ENCODE measurements around the gene TBKBP1. TPM values are rescaled to one million over a fixed set of nuclear protein-coding genes. Genes with fewer than 3 reads are reported as not detected.

The TBKBP1 gene, protein sequence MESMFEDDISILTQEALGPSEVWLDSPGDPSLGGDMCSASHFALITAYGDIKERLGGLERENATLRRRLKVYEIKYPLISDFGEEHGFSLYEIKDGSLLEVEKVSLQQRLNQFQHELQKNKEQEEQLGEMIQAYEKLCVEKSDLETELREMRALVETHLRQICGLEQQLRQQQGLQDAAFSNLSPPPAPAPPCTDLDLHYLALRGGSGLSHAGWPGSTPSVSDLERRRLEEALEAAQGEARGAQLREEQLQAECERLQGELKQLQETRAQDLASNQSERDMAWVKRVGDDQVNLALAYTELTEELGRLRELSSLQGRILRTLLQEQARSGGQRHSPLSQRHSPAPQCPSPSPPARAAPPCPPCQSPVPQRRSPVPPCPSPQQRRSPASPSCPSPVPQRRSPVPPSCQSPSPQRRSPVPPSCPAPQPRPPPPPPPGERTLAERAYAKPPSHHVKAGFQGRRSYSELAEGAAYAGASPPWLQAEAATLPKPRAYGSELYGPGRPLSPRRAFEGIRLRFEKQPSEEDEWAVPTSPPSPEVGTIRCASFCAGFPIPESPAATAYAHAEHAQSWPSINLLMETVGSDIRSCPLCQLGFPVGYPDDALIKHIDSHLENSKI
- total RNA-seq, result 11.3 to 13.6 TPM (median 12.6 TPM) in 3 replicates
- long read RNA-seq, partial matches to known transcripts, result 2 of 2 reads
- long read RNA-seq, other reads (novel, unspliced or antisense), result 0 of 2 reads

DNA sequence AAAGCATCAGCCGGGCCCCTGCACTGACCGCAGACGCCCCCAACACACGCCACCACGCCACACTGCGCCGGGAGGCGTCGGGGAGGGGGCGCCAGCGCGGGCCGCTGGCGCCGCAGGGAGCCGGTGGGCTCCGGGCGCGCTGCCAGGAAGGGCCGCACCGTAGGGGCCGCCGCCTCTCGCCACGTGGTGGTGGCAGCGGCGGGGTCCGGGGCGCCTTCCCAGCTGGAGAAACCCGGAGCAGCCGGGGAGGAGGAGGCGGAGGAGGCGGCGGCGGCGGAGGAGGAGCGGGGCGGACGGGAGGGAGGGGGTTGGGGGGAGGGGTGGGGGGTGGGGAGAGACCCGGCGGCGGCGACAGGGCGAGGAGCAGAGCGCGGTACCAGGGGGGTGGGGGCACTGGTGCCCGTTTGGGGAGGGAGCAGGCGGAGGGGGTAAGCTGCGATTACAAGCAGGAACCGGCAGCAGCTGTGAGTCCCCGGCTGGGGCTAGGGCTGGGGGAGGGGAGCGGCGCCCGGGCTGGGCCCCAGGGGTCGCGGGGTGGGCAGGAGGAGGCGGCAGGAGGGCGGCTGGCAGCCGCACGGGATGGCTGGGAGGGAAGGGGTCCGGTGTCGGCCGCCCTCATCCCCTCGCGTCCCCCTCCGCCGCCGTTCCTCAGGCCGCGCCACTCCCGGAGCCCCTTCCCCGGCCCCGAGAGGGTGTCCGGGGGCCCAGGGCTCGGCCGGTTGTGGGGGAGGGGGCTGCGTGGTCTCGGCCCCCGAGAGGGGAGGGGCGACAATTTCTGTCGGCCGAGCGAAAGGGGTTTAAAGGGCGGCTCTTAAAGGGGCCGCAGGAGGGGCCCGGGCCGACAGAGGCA, at the start of gene TBKBP1:
TSS of gene TBKBP1 (plus strand) at position 431 of the 850 bp plus-strand sequence. CDS start 1,952 bp downstream, outside the sequence.
- no peaks in the 10 kb centered on the region for H3K27me3 Mint-ChIP-seq (ENCODE audit: low read depth)
- no peaks in the 10 kb centered on the region for H3K36me3 Mint-ChIP-seq (ENCODE audit: low read depth)
- H3K27ac Mint-ChIP-seq (ENCODE audit: unreplicated experiment), result peak within 1 kb of the TSS; percentile 76
- TF ChIP-seq, protein P1, sequence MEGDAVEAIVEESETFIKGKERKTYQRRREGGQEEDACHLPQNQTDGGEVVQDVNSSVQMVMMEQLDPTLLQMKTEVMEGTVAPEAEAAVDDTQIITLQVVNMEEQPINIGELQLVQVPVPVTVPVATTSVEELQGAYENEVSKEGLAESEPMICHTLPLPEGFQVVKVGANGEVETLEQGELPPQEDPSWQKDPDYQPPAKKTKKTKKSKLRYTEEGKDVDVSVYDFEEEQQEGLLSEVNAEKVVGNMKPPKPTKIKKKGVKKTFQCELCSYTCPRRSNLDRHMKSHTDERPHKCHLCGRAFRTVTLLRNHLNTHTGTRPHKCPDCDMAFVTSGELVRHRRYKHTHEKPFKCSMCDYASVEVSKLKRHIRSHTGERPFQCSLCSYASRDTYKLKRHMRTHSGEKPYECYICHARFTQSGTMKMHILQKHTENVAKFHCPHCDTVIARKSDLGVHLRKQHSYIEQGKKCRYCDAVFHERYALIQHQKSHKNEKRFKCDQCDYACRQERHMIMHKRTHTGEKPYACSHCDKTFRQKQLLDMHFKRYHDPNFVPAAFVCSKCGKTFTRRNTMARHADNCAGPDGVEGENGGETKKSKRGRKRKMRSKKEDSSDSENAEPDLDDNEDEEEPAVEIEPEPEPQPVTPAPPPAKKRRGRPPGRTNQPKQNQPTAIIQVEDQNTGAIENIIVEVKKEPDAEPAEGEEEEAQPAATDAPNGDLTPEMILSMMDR (IDR thresholded peaks at IDR 0.05), result no peak
- H3K4me1 Mint-ChIP-seq (ENCODE audit: low read depth), result peaks cover 24% of the 10 kb centered on the region
- DNase-seq (ENCODE audit: low spot score), result peak; percentile 86
- H3K9me3 Mint-ChIP-seq (ENCODE audit: low read depth), result no peaks in the 10 kb centered on the region
- peak within 1 kb of the TSS; percentile 88 for H3K4me3 Mint-ChIP-seq (ENCODE audit: unreplicated experiment)

DNA sequence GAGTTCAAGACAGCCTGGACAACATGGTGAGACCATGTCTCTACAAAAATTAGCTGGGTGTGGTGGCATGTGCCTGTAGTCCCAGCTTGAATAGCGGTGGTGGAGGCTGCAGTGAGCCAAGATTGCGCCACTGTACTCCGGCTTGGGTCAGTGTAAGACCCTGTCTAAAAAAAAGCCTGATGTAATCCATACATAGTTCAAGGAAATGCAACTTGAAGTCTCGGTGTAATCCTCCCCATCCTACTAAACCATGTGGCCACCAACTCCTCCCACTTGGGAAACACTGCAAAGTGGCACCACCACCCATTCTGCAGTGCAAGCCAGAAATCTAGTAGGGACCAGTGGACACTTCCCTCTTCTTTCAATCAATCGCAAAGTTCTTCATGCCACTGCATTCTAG, 49.6 kb upstream of the TBKBP1 start:
- Mint-ChIP-seq H3K36me3 (ENCODE audit: low read depth) (no peaks in the 10 kb centered on the region), H3K27ac (ENCODE audit: unreplicated experiment) (no peak overlapping the region), H3K4me1 (ENCODE audit: low read depth) (peaks cover 11% of the 10 kb centered on the region), H3K27me3 (ENCODE audit: low read depth) (no peaks in the 10 kb centered on the region), H3K9me3 (ENCODE audit: low read depth) (no peaks in the 10 kb centered on the region), H3K4me3 (ENCODE audit: unreplicated experiment) (no peak overlapping the region)
- DNase-seq (ENCODE audit: low spot score), result no peak
- TF ChIP-seq, protein P1 (IDR thresholded peaks at IDR 0.05), result no peak

DNA sequence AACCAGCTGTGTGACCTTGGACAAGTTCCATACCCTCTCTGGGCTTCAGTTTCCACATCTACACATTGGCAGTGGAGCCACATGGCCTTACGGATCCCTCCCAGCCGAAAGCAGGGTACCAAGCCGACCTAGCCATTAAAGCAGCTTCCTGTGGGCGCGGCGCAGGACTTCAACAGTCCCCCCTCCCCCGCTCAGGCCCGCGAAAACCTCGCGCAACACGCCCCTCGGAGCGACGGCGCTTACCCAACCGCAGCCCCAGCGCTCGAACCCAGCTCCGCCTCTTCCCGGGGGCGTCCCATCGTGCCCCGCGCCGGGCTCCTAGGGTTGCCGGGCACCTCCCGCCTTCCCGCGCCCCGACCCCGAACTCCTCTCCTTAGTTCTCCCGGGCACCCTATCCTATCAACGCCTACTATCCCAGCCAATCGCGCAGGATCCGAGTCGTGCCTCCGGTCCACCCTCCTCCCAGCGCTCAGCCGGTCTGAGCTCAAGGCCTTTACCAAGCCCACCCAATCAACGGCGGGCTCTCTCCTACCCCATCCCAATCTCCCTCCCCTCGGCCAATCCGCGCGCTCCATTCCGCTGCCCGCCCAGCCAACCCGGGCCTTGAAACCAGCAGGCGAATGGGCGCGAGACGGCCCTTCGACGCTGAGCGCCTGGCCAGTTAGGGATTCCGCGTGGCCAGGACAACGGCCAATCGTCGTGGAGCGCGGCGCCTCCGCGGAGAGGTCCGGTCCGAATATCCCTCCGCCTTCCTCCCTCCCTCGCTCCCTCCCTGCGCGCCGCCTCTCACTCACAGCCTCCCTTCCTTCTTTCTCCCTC, 44.6 kb upstream of the TBKBP1 start, which contains the start of gene KPNB1:
TSS of gene KPNB1 (plus strand) at position 767 of the 819 bp plus-strand sequence. CDS start 326 bp downstream, outside the sequence.
- TF ChIP-seq, protein P1 (IDR thresholded peaks at IDR 0.05), result no peak
- peak within 1 kb of the TSS; percentile 98 for H3K4me3 Mint-ChIP-seq (ENCODE audit: unreplicated experiment)
- peaks cover 44% of the 10 kb centered on the region for H3K4me1 Mint-ChIP-seq (ENCODE audit: low read depth)
- peaks cover 16% of the 10 kb centered on the region for H3K36me3 Mint-ChIP-seq (ENCODE audit: low read depth)
- DNase-seq (ENCODE audit: low spot score), result peak; percentile 100
- H3K27me3 Mint-ChIP-seq (ENCODE audit: low read depth), result no peaks in the 10 kb centered on the region
- H3K27ac Mint-ChIP-seq (ENCODE audit: unreplicated experiment), result peak within 1 kb of the TSS; percentile 98
- no peaks in the 10 kb centered on the region for H3K9me3 Mint-ChIP-seq (ENCODE audit: low read depth)

DNA sequence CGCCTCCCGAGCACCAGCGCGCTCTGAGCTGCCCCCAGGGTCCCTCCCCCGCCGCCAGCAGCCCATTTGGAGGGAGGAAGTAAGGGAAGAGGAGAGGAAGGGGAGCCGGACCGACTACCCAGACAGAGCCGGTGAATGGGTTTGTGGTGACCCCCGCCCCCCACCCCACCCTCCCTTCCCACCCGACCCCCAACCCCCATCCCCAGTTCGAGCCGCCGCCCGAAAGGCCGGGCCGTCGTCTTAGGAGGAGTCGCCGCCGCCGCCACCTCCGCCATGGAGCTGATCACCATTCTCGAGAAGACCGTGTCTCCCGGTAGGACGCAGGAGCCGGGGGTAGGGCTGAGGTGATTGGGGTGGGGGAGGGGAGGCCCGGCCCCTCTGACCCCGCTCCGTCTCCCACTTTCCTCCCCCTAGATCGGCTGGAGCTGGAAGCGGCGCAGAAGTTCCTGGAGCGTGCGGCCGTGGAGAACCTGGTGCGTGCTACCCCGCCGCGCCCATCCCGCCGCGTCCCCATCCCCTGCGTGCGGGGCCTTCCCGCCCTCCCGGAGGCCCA, 43.9 kb upstream of the TBKBP1 start:
- peak overlapping the region; percentile 85 for H3K4me3 Mint-ChIP-seq (ENCODE audit: unreplicated experiment)
- peaks cover 51% of the 10 kb centered on the region for H3K4me1 Mint-ChIP-seq (ENCODE audit: low read depth)
- DNase-seq (ENCODE audit: low spot score), result no peak
- peaks cover 18% of the 10 kb centered on the region for H3K36me3 Mint-ChIP-seq (ENCODE audit: low read depth)
- TF ChIP-seq, protein P1 (IDR thresholded peaks at IDR 0.05), result no peak
- peak overlapping the region; percentile 83 for H3K27ac Mint-ChIP-seq (ENCODE audit: unreplicated experiment)
- H3K27me3 Mint-ChIP-seq (ENCODE audit: low read depth), result no peaks in the 10 kb centered on the region
- H3K9me3 Mint-ChIP-seq (ENCODE audit: low read depth), result no peaks in the 10 kb centered on the region

Data from chondrocyte (in vitro differentiated cells).